H1 (cell line): Measurements from ENCODE around the gene DAZAP1. TPM values are rescaled to one million over a fixed set of nuclear protein-coding genes. Genes with fewer than 3 reads are reported as not detected.

Source experiments
- CTCF ChIA-PET: fragments of 300-600 bp; sonication (Branson Sonifier 250); formaldehyde crosslinking; loops from one replicate; lab custom pipeline; 2021; ENCODE audit not compliant: partially characterized antibody; lab: Charles Lee
- POLR2A ChIA-PET: fragments of 300-600 bp; sonication (Branson Sonifier 250); formaldehyde crosslinking; loops from one replicate; lab custom pipeline; 2021; ENCODE audit warnings: inconsistent platforms; ENCODE audit not compliant: partially characterized antibody; lab: Charles Lee
- DNase-seq, 2 experiments: peaks; one replicate each; pipeline versions ENCODE4 v3.0.0 to v3.0.0-alpha.2; 2010 to 2022; ENCODE audit warnings: low spot score in 2 of 2, low read depth in 1 of 2, mixed read lengths in 1 of 2
- FAIRE-seq: peaks from 2 replicates; lab custom pipeline; 2011; peaks lifted over from hg19 to GRCh38; lab: Jason Lieb, UNC
- H2AFZ ChIP-seq: 2 replicates; pipeline ENCODE4 v1.8.1; 2012; ENCODE audit warnings: low read length, inconsistent platforms
- H2AK5ac ChIP-seq: 2 replicates; pipeline ENCODE4 v1.6.1; 2013; ENCODE audit warnings: low read depth, low read length
- H2BK120ac ChIP-seq: replicated peaks from 2 replicates; pipeline ENCODE3; 2013; ENCODE audit warnings: low read depth, low read length, inconsistent platforms
- H2BK12ac ChIP-seq: 2 replicates; pipeline ENCODE4 v1.6.1; 2013; ENCODE audit warnings: low read depth, low read length
- H2BK15ac ChIP-seq: 2 replicates; pipeline ENCODE4 v1.6.1; 2013; ENCODE audit warnings: low read length
- H2BK20ac ChIP-seq: 2 replicates; pipeline ENCODE4 v1.6.1; 2013; ENCODE audit warnings: low read length
- H2BK5ac ChIP-seq: 2 replicates; pipeline ENCODE4 v1.6.1; 2013; ENCODE audit warnings: low read depth, low read length
- H3K14ac ChIP-seq: 2 replicates; pipeline ENCODE4 v1.6.1; 2013; ENCODE audit warnings: inconsistent platforms; ENCODE audit not compliant: insufficient read length
- H3K18ac ChIP-seq: 2 replicates; pipeline ENCODE4 v1.6.1; 2013; ENCODE audit warnings: low read length; ENCODE audit errors: extremely low read depth
- H3K23ac ChIP-seq: 2 replicates; pipeline ENCODE4 v1.6.1; 2013; ENCODE audit warnings: inconsistent platforms; ENCODE audit not compliant: insufficient read length
- H3K23me2 ChIP-seq: 2 replicates; pipeline ENCODE4 v1.6.1; 2013; ENCODE audit warnings: low read depth, low read length
- H3K27ac ChIP-seq: 2 replicates; pipeline ENCODE4 v1.6.1; 2011; ENCODE audit warnings: low read depth, low read length, inconsistent platforms
- H3K27me3 ChIP-seq, 4 experiments: replicated peaks in 1 of 4; 1 replicate in 1 of 4; 2 replicates in 3 of 4; pipeline versions ENCODE4 v1.6.1 to v1.8.1; 2011 to 2013; ENCODE audit warnings: low read length in 3 of 4, mild to moderate bottlenecking in 3 of 4, inconsistent platforms in 2 of 4, mixed read lengths in 2 of 4, moderate library complexity in 1 of 4; ENCODE audit not compliant: control insufficient read depth in 3 of 4, insufficient read depth in 3 of 4; ENCODE audit errors: extremely low read depth in 1 of 4
- H3K36me3 ChIP-seq, 4 experiments: 2 replicates each; pipeline versions ENCODE4 v1.6.1 to v1.8.1; 2011 to 2013; ENCODE audit warnings: mild to moderate bottlenecking in 4 of 4, low read length in 3 of 4, moderate library complexity in 2 of 4, control low read depth in 1 of 4, inconsistent platforms in 1 of 4; ENCODE audit not compliant: insufficient read depth in 4 of 4, control insufficient read depth in 2 of 4
- H3K4ac ChIP-seq: replicated peaks from 2 replicates; pipeline ENCODE3; 2013; ENCODE audit warnings: low read length, low read depth, mixed read lengths, inconsistent platforms; ENCODE audit not compliant: insufficient read length
- H3K4me1 ChIP-seq, 4 experiments: replicated peaks in 1 of 4; 1 replicate in 1 of 4; 2 replicates in 3 of 4; pipeline versions ENCODE4 v1.6.1 to v1.8.1; 2011 to 2013; ENCODE audit warnings: low read length in 3 of 4, inconsistent platforms in 2 of 4, mixed read lengths in 1 of 4; ENCODE audit not compliant: insufficient read depth in 4 of 4, control insufficient read depth in 3 of 4
- H3K4me2 ChIP-seq, 2 experiments: 2 replicates each; pipeline versions ENCODE4 v1.6.1 to v1.8.1; 2011 to 2013; ENCODE audit warnings: low read depth in 2 of 2, low read length in 2 of 2, control low read depth in 1 of 2, inconsistent platforms in 1 of 2, mild to moderate bottlenecking in 1 of 2; ENCODE audit not compliant: insufficient read depth in 1 of 2
- H3K4me3 ChIP-seq, 4 experiments: fragments of 200-600, 300-600 bp in 1 of 4; sonication (generic), shearing (Covaris generic), sonication (Bioruptor Twin) in 1 of 4; 2 replicates each; pipeline versions ENCODE4 v1.5.1 to v1.8.1; 2011 to 2016; ENCODE audit warnings: low read length in 4 of 4, low read depth in 3 of 4, control low read depth in 2 of 4, inconsistent platforms in 2 of 4, mild to moderate bottlenecking in 2 of 4, mixed read lengths in 1 of 4, moderate library complexity in 1 of 4; ENCODE audit not compliant: insufficient read depth in 2 of 4; ENCODE audit errors: extremely low read depth in 1 of 4
- H3K56ac ChIP-seq: replicated peaks from 2 replicates; pipeline ENCODE3; 2013; ENCODE audit warnings: low read depth, mild to moderate bottlenecking, mixed read lengths, low read length, inconsistent platforms; ENCODE audit not compliant: insufficient read length
- H3K79me1 ChIP-seq: 2 replicates; pipeline ENCODE4 v1.6.1; 2013; ENCODE audit warnings: low read depth, low read length, control low read depth
- H3K79me2 ChIP-seq, 2 experiments: 2 replicates each; pipeline versions ENCODE4 v1.6.1 to v1.8.1; 2012 to 2013; ENCODE audit warnings: low read length in 2 of 2, mild to moderate bottlenecking in 2 of 2, inconsistent platforms in 1 of 2; ENCODE audit not compliant: insufficient read depth in 2 of 2, control insufficient read depth in 1 of 2
- H3K9ac ChIP-seq, 4 experiments: replicated peaks in 1 of 4; 1 replicate in 1 of 4; 2 replicates in 3 of 4; pipeline versions ENCODE4 v1.6.1 to v1.8.1; 2011 to 2013; ENCODE audit warnings: low read depth in 3 of 4, low read length in 3 of 4, control low read depth in 2 of 4, mild to moderate bottlenecking in 2 of 4, moderate library complexity in 2 of 4, inconsistent platforms in 1 of 4; ENCODE audit errors: extremely low read depth in 1 of 4
- H3K9me3 ChIP-seq, 2 experiments: 2 replicates each; pipeline versions ENCODE4 v1.6.1 to v1.8.1; 2012 to 2013; ENCODE audit warnings: mild to moderate bottlenecking in 2 of 2, moderate library complexity in 2 of 2, control low read depth in 1 of 2, inconsistent platforms in 1 of 2, low read depth in 1 of 2, low read length in 1 of 2, mixed read lengths in 1 of 2; ENCODE audit not compliant: insufficient read depth in 2 of 2
- H4K20me1 ChIP-seq, 2 experiments: replicated peaks in 1 of 2; 2 replicates each; pipeline versions ENCODE3 to v1.8.1; 2011 to 2013; ENCODE audit warnings: inconsistent platforms in 2 of 2, low read length in 2 of 2, mild to moderate bottlenecking in 1 of 2; ENCODE audit not compliant: insufficient read depth in 2 of 2, control insufficient read depth in 1 of 2
- H4K5ac ChIP-seq: 2 replicates; pipeline ENCODE4 v1.6.1; 2013; ENCODE audit warnings: low read length, low read depth, mixed read lengths, inconsistent platforms; ENCODE audit not compliant: insufficient read length
- H4K8ac ChIP-seq: 2 replicates; pipeline ENCODE4 v1.8.0; 2013; ENCODE audit warnings: mild to moderate bottlenecking, moderate library complexity, low read length, inconsistent platforms; ENCODE audit not compliant: insufficient read depth; ENCODE audit errors: extremely low read depth
- H4K91ac ChIP-seq: replicated peaks from 2 replicates; pipeline ENCODE3; 2013; ENCODE audit warnings: low read length, mixed read lengths, inconsistent platforms; ENCODE audit not compliant: insufficient read length
- ATF3 ChIP-seq: IDR thresholded peaks from 2 replicates; pipeline ENCODE4 v1.6.1; 2011; ENCODE audit warnings: low read depth, mild to moderate bottlenecking, low read length; ENCODE audit not compliant: insufficient read depth
- EZH2 ChIP-seq: fragments of 200-600 bp; sonication (generic); IDR thresholded peaks from 2 replicates; pipeline ENCODE4 v1.7.1; 2012; ENCODE audit warnings: low read depth, mild to moderate bottlenecking, moderate library complexity, low read length, inconsistent platforms; ENCODE audit not compliant: severe bottlenecking
- JUND ChIP-seq: IDR thresholded peaks from 2 replicates; pipeline ENCODE4 v1.6.1; 2011; ENCODE audit warnings: mild to moderate bottlenecking, improper control_type of control experiment, low read length
- WGBS, 2 experiments: shearing (Covaris generic) in 1 of 2; methylation state at CpG; one replicate each; pipeline versions ENCODE4 v1.1.6 to v1.1.7; 2013 to 2015; ENCODE audit warnings: low lambda C conversion rate in 2 of 2, mixed read lengths in 2 of 2, inconsistent platforms in 1 of 2, low coverage in 1 of 2, missing lambda C conversion rate in 1 of 2; ENCODE audit not compliant: insufficient replicate concordance in 2 of 2, insufficient coverage in 1 of 2, insufficient read length in 1 of 2; ENCODE audit errors: extremely low coverage in 1 of 2, missing lambda C conversion rate in 1 of 2; 5-methylcytosine and 5-hydroxymethylcytosine counted together
- polyA plus RNA-seq, 7 experiments: library from polyadenylated mRNA; depleted of rRNA in 3 of 7; stranded (reverse) in 5 of 7; unstranded in 2 of 7; fragments of >200 nt in 5 of 7; fragments of 200-250 nt in 2 of 7; gene quantifications; 1 replicate in 5 of 7; 2 replicates in 1 of 7; 4 replicates in 1 of 7; pipeline versions ENCODE4 v1.2.1 to v1.2.3, GENCODE V29; 2011 to 2013; ENCODE audit warnings: missing spikeins in 2 of 7, mixed read lengths in 2 of 7
- total RNA-seq: library from RNA; stranded (reverse); fragmentation: NEBNext Ultra II Directional; extraction: Animal tissue kit (Norgen Biotek cat#: 25700); gene quantifications from 2 replicates; pipeline ENCODE4 v1.2.1, GENCODE V29; 2021

The DAZAP1 gene
- total and polyA plus RNA-seq, 2 of the 8 experiments (the other 6 are each of a cell fraction or from before 2014, with no cell fraction given), result 79.6 to 341 TPM

GRCh38 chr19:1474011-1474764, 66.8 kb downstream of the DAZAP1 start:
- peaks cover 2% of the 10 kb centered on the region; the same call in 1 of the 2 replicates for H3K79me1 ChIP-seq
- H3K9ac ChIP-seq, result no peak overlapping the region
- H2BK15ac ChIP-seq, result no peak overlapping the region
- H2AK5ac ChIP-seq, result no peak overlapping the region
- H3K79me2 ChIP-seq, result peaks cover 0 to 4% of the 10 kb centered on the region in 2 experiments; a peak in 1 of 4 replicates
- H3K4me1 ChIP-seq, result peaks cover 0 to 18% (median 11%) of the 10 kb centered on the region in 4 experiments; a peak in 5 of 7 replicates
- no peak overlapping the region for H3K56ac ChIP-seq
- peaks cover 0 to 7% (median 3%) of the 10 kb centered on the region in 4 experiments; a peak in 2 of 8 replicates for H3K36me3 ChIP-seq
- TF ChIP-seq JUND, result no peak
- no peak for TF ChIP-seq ATF3
- TF ChIP-seq EZH2, result no peak
- H2AFZ ChIP-seq, result no peak overlapping the region
- no peak overlapping the region for H3K4me2 ChIP-seq
- peaks cover 20 to 48% of the 10 kb centered on the region in 2 experiments for H4K20me1 ChIP-seq
- H2BK120ac ChIP-seq, result no peak overlapping the region
- H2BK5ac ChIP-seq, result no peak overlapping the region
- no peak overlapping the region for H3K14ac ChIP-seq
- no peak overlapping the region for H3K23ac ChIP-seq
- WGBS, 2 experiments, result 84% methylated on average over 26 of the region's 31 CpGs; no CpG with 5 or more reads in 1 of the 2 experiments
- H4K8ac ChIP-seq, result 0 out of 2 replicates have a peak overlapping the region, but pooled peaks have one; percentile 2
- no peak for DNase-seq
- CTCF ChIA-PET, result interaction anchor here (0.7 to 2.4 kb wide), 11 partner anchors 9 to 72 kb away, joined by 3 to 9 read pairs (median 3); no protein-coding TSS in a partner anchor
- POLR2A ChIA-PET, result interaction anchor here (0.7 to 4.5 kb wide), 10 partner anchors 8 to 200 kb away, joined by 3 to 27 read pairs (median 4); partner anchors contain the start of gene REEP6
- no peak overlapping the region for H3K4ac ChIP-seq
- no peak overlapping the region for H2BK12ac ChIP-seq
- H3K27ac ChIP-seq, result no peak overlapping the region
- peaks cover 22 to 42% (median 39%) of the 10 kb centered on the region in 4 experiments for H3K27me3 ChIP-seq
- H3K9me3 ChIP-seq, result no peaks in the 10 kb centered on the region
- no peak overlapping the region for H2BK20ac ChIP-seq
- H4K5ac ChIP-seq, result no peak overlapping the region
- H4K91ac ChIP-seq, result no peak overlapping the region
- H3K18ac ChIP-seq, result no peak overlapping the region
- H3K23me2 ChIP-seq, result peaks cover 16% of the 10 kb centered on the region
- FAIRE-seq, result no peak
- H3K4me3 ChIP-seq, result no peak overlapping the region
